Naive thymus-derived CD8-positive, alpha-beta T cell (primary cell): ENCODE results near the gene PHC2. TPM values are rescaled to one million over a fixed set of nuclear protein-coding genes. Genes with fewer than 3 reads are reported as not detected.

ENCODE experiments used
- ATAC-seq, 2 donors: fragments of 150-1000 bp; cut with Tn5 transposase in 1 of 2; sonication (Bioruptor Pico), chemical (Tn5 transposase) in 1 of 2; 1 replicate in 1 of 2; 2 replicates in 1 of 2; pipeline ENCODE4 v1.10.0; 2021; ENCODE audit warnings: mild to moderate bottlenecking in 2 of 2, moderate library complexity in 2 of 2
- POLR2A ChIA-PET: fragments of 350-600 bp; sonication (Branson Sonifier 250); formaldehyde crosslinking; loops from one replicate; lab custom pipeline; 2021; ENCODE audit warnings: antibody characterized with exemption; lab: Charles Lee
- DNase-seq, 10 donors: peaks; one replicate each; pipeline versions ENCODE4 v3.0.0 to v3.0.0-alpha.2; 2020 to 2022
- H3K27ac Mint-ChIP-seq, 10 donors: one replicate each; pipeline ENCODE4 v1.8.0; 2020 to 2022; ENCODE audit warnings: mild to moderate bottlenecking in 10 of 10, mixed read lengths in 10 of 10, moderate library complexity in 4 of 10, inconsistent platforms in 1 of 10
- H3K27me3 Mint-ChIP-seq, 5 donors: one replicate each; pipeline ENCODE4 v1.8.0; 2021 to 2022; ENCODE audit warnings: mixed read lengths in 5 of 5
- H3K36me3 Mint-ChIP-seq, 3 donors: one replicate each; pipeline ENCODE4 v1.8.0; 2020 to 2022; ENCODE audit warnings: mixed read lengths in 3 of 3, mild to moderate bottlenecking in 2 of 3, inconsistent platforms in 1 of 3
- H3K4me1 Mint-ChIP-seq, 4 donors: one replicate each; pipeline ENCODE4 v1.8.0; 2021 to 2022; ENCODE audit warnings: mixed read lengths in 4 of 4
- H3K4me3 Mint-ChIP-seq, 10 donors: one replicate each; pipeline ENCODE4 v1.8.0; 2020 to 2022; ENCODE audit warnings: mild to moderate bottlenecking in 10 of 10, mixed read lengths in 10 of 10, moderate library complexity in 6 of 10, inconsistent platforms in 1 of 10
- H3K9me3 Mint-ChIP-seq, 9 donors: one replicate each; pipeline ENCODE4 v1.8.0; 2020 to 2022; ENCODE audit warnings: mixed read lengths in 9 of 9, mild to moderate bottlenecking in 3 of 9, inconsistent platforms in 1 of 9, moderate library complexity in 1 of 9
- polyA plus RNA-seq, 3 donors: library from polyadenylated mRNA; unstranded; fragments of 300-500 nt; fragmentation: Illumina TruSeq; gene quantifications; one replicate each; pipeline ENCODE4 v1.2.3, GENCODE V29; 2021
- total RNA-seq, 8 experiments: library from RNA in 2 of 8; stranded (reverse) in 2 of 8; gene quantifications; one replicate each; pipeline ENCODE4 v1.2.3 and lab custom pipeline; 2021 to 2026

The PHC2 gene
- total and polyA plus RNA-seq, 5 experiments from 2014 or later, result 11.8 to 38.4 (median 36.3) TPM

- Mint-ChIP-seq H3K9me3 (no peaks in the 10 kb centered on the region), H3K4me1 (no peaks in the 10 kb centered on the region), H3K27me3 (no peaks in the 10 kb centered on the region), H3K27ac (peak overlapping the region in 2 of 10 donors; percentile 9 to 15), H3K4me3 (no peak overlapping the region), H3K36me3 (peaks cover 7 to 65% (median 21%) of the 10 kb centered on the region in 3 donors)
- ATAC-seq, result no peak
- POLR2A ChIA-PET, result interaction anchor here (0.6 kb wide), 1 partner anchor 11 kb away, joined by 3 read pairs; no protein-coding TSS in a partner anchor
- peak in 1 of 10 donors; percentile 10 for DNase-seq
These were observed 106.0 kb downstream of the PHC2 start for GRCh38 chr1:33324677-33325575.

GRCh38 chr1:33323663-33324477 is 107.0 kb downstream of the PHC2 start:
- Mint-ChIP-seq H3K27ac (peak overlapping the region in 2 of 10 donors; percentile 51 to 53), H3K36me3 (peaks cover 7 to 54% (median 14%) of the 10 kb centered on the region in 3 donors), H3K27me3 (no peaks in the 10 kb centered on the region), H3K4me3 (no peak overlapping the region), H3K9me3 (no peaks in the 10 kb centered on the region), H3K4me1 (no peaks in the 10 kb centered on the region)
- POLR2A ChIA-PET, result interaction anchor here (0.6 kb wide), 1 partner anchor 12 kb away, joined by 3 read pairs; no protein-coding TSS in a partner anchor
- ATAC-seq, result no peak
- peak in 1 of 10 donors; percentile 42 for DNase-seq

- Mint-ChIP-seq H3K9me3 (no peaks in the 10 kb centered on the region), H3K27me3 (no peaks in the 10 kb centered on the region), H3K36me3 (peaks cover 7 to 46% (median 8%) of the 10 kb centered on the region in 3 donors), H3K4me1 (no peaks in the 10 kb centered on the region), H3K4me3 (no peak overlapping the region), H3K27ac (peak overlapping the region in 1 of 10 donors; percentile 25)
- ATAC-seq (no peak), DNase-seq (no peak)
- POLR2A ChIA-PET, result no interaction called here
These were observed 107.9 kb downstream of the PHC2 start for GRCh38 chr1:33322870-33323585.

- Mint-ChIP-seq H3K27ac (no peak overlapping the region), H3K27me3 (no peaks in the 10 kb centered on the region), H3K9me3 (no peaks in the 10 kb centered on the region), H3K4me1 (no peaks in the 10 kb centered on the region), H3K4me3 (no peak overlapping the region), H3K36me3 (peaks cover 7 to 37% (median 8%) of the 10 kb centered on the region in 3 donors)
- no peak for ATAC-seq
- DNase-seq, result peak in 1 of 10 donors; percentile 30
- POLR2A ChIA-PET, result no interaction called here
These were observed 108.8 kb downstream of the PHC2 start for GRCh38 chr1:33322109-33322508.

- Mint-ChIP-seq H3K27ac (no peak overlapping the region), H3K4me3 (no peak overlapping the region), H3K36me3 (peaks cover 7 to 27% (median 8%) of the 10 kb centered on the region in 3 donors), H3K27me3 (no peaks in the 10 kb centered on the region), H3K4me1 (no peaks in the 10 kb centered on the region), H3K9me3 (no peaks in the 10 kb centered on the region)
- POLR2A ChIA-PET, result no interaction called here
- ATAC-seq (no peak), DNase-seq (peak in 1 of 10 donors; percentile 37)
These were observed 109.7 kb downstream of the PHC2 start for GRCh38 chr1:33321178-33321577.

- DNase-seq, result peak in 1 of 10 donors; percentile 35
- ATAC-seq, result peak in 1 of 2 donors; percentile 37
- H3K4me1 Mint-ChIP-seq, result peaks cover 0 to 3% (median 2%) of the 10 kb centered on the region in 4 donors
- no peaks in the 10 kb centered on the region for H3K9me3 Mint-ChIP-seq
- no peaks in the 10 kb centered on the region for H3K27me3 Mint-ChIP-seq
- peak within 1 kb of the TSS in 1 of 10 donors; percentile 21 for H3K27ac Mint-ChIP-seq
- no peak within 1 kb of the TSS for H3K4me3 Mint-ChIP-seq
- POLR2A ChIA-PET, result no interaction called here
- H3K36me3 Mint-ChIP-seq, result peaks cover 2 to 23% (median 3%) of the 10 kb centered on the region in 3 donors
These were observed 110.2 kb downstream of the PHC2 start, which contains the start of gene A3GALT2 for GRCh38 chr1:33320619-33321165. Gene A3GALT2, minus strand, starts transcription at chr1:33321098. Its CDS starts 0 bp downstream, at chr1:33321098.

- peaks cover 0 to 18% (median 1%) of the 10 kb centered on the region in 3 donors for H3K36me3 Mint-ChIP-seq
- H3K27ac Mint-ChIP-seq, result no peak overlapping the region
- no peaks in the 10 kb centered on the region for H3K9me3 Mint-ChIP-seq
- POLR2A ChIA-PET, result no interaction called here
- ATAC-seq, result no peak
- H3K27me3 Mint-ChIP-seq, result no peaks in the 10 kb centered on the region
- H3K4me1 Mint-ChIP-seq, result peaks cover 0 to 6% (median 6%) of the 10 kb centered on the region in 4 donors
- no peak overlapping the region for H3K4me3 Mint-ChIP-seq
- DNase-seq, result peak in 1 of 10 donors; percentile 45
These were observed 110.8 kb downstream of the PHC2 start for GRCh38 chr1:33319949-33320618.

GRCh38 chr1:33319186-33319948 is 111.5 kb downstream of the PHC2 start:
- H3K27ac Mint-ChIP-seq, result peak overlapping the region in 2 of 10 donors; percentile 3 to 28

GRCh38 chr1:33317946-33318345 is 112.9 kb downstream of the PHC2 start:
- H3K27ac Mint-ChIP-seq, result no peak overlapping the region

More at GRCh38 chr1:33319186-33319948, 111.5 kb downstream of the PHC2 start:
- peaks cover 0 to 6% (median 6%) of the 10 kb centered on the region in 4 donors for H3K4me1 Mint-ChIP-seq
- H3K27me3 Mint-ChIP-seq, result peaks cover 0 to 4% (median 0%) of the 10 kb centered on the region in 5 donors
- no peak for ATAC-seq
- no peak overlapping the region for H3K4me3 Mint-ChIP-seq
- POLR2A ChIA-PET, result no interaction called here
- peaks cover 0 to 11% (median 1%) of the 10 kb centered on the region in 3 donors for H3K36me3 Mint-ChIP-seq
- no peaks in the 10 kb centered on the region for H3K9me3 Mint-ChIP-seq
- peak in 1 of 10 donors; percentile 14 for DNase-seq

GRCh38 chr1:33317354-33317753 is 113.5 kb downstream of the PHC2 start:
- Mint-ChIP-seq H3K36me3 (no peaks in the 10 kb centered on the region), H3K4me3 (no peak overlapping the region), H3K4me1 (peaks cover 2 to 6% (median 6%) of the 10 kb centered on the region in 4 donors), H3K27me3 (peaks cover 0 to 7% (median 2%) of the 10 kb centered on the region in 5 donors), H3K27ac (no peak overlapping the region), H3K9me3 (no peaks in the 10 kb centered on the region)
- DNase-seq (no peak), ATAC-seq (no peak)
- POLR2A ChIA-PET, result no interaction called here

More at GRCh38 chr1:33317946-33318345, 112.9 kb downstream of the PHC2 start:
- no peaks in the 10 kb centered on the region for H3K9me3 Mint-ChIP-seq
- ATAC-seq, result no peak
- peaks cover 0 to 6% (median under 1%) of the 10 kb centered on the region in 5 donors for H3K27me3 Mint-ChIP-seq
- POLR2A ChIA-PET, result no interaction called here
- peaks cover under 1 to 6% (median 6%) of the 10 kb centered on the region in 4 donors for H3K4me1 Mint-ChIP-seq
- no peak overlapping the region for H3K4me3 Mint-ChIP-seq
- no peak for DNase-seq
- H3K36me3 Mint-ChIP-seq, result no peaks in the 10 kb centered on the region

- Mint-ChIP-seq H3K27me3 (peaks cover 0 to 7% (median 5%) of the 10 kb centered on the region in 5 donors), H3K4me1 (peaks cover 2 to 6% (median 6%) of the 10 kb centered on the region in 4 donors), H3K4me3 (no peak overlapping the region), H3K36me3 (no peaks in the 10 kb centered on the region), H3K9me3 (no peaks in the 10 kb centered on the region), H3K27ac (peak overlapping the region in 3 of 10 donors; percentile 40 to 64 (median 41))
- POLR2A ChIA-PET, result no interaction called here
- ATAC-seq, result no peak
- no peak for DNase-seq
These were observed 114.3 kb downstream of the PHC2 start for GRCh38 chr1:33316601-33317000.
